Esophagus muscularis mucosa (tissue), 4 donors: ENCODE data around the gene CD47. TPM values are rescaled to one million over a fixed set of nuclear protein-coding genes. Genes with fewer than 3 reads are reported as not detected.

ENCODE experiments used
- DNase-seq: peaks from one replicate; pipeline ENCODE4 v3.0.0-alpha.2; 2017; ENCODE audit errors: extremely low spot score
- H3K27ac ChIP-seq, 4 donors: fragments of 200-600 bp; sonication (generic); replicated peaks in 1 of 4; 1 replicate in 3 of 4; 2 replicates in 1 of 4; pipeline ENCODE4 v1.5.1; 2016 to 2019; ENCODE audit warnings: mild to moderate bottlenecking in 1 of 4
- H3K27me3 ChIP-seq, 4 donors: fragments of 200-600 bp; sonication (generic); one replicate each; pipeline versions ENCODE4 v1.5.1 to v1.6.0; 2016 to 2019
- H3K36me3 ChIP-seq, 4 donors: fragments of 200-600 bp; sonication (generic); one replicate each; pipeline ENCODE4 v1.5.1; 2016 to 2019
- H3K4me1 ChIP-seq, 4 donors: fragments of 200-600 bp; sonication (generic); one replicate each; pipeline ENCODE4 v1.5.1; 2016 to 2019
- H3K4me3 ChIP-seq, 4 donors: fragments of 200-600 bp; sonication (generic); 1 replicate in 2 of 4; 2 replicates in 2 of 4; pipeline ENCODE4 v1.5.1; 2016 to 2019; ENCODE audit warnings: mild to moderate bottlenecking in 4 of 4, moderate library complexity in 1 of 4
- H3K9me3 ChIP-seq, 4 donors: fragments of 200-600 bp; sonication (generic); 1 replicate in 3 of 4; 2 replicates in 1 of 4; pipeline ENCODE4 v1.5.1; 2016 to 2019
- EP300 ChIP-seq: sonication (generic); formaldehyde crosslinking; IDR thresholded peaks from one replicate; pipeline ENCODE4 v1.6.1; 2017; ENCODE audit warnings: antibody characterized with exemption
- POLR2A ChIP-seq: fragments of 450-650 bp; IDR thresholded peaks from one replicate; pipeline ENCODE4 v1.6.1; 2017; ENCODE audit warnings: antibody characterized with exemption, moderate library complexity, mild to moderate bottlenecking, low read depth
- POLR2AphosphoS5 ChIP-seq, 2 donors: sonication (generic); formaldehyde crosslinking; IDR thresholded peaks; one replicate each; pipeline ENCODE4 v1.6.1; 2017; ENCODE audit warnings: antibody characterized with exemption in 2 of 2
- WGBS: methylation state at CpG from one replicate; pipeline ENCODE4 v1.1.5; 2018; 5-methylcytosine and 5-hydroxymethylcytosine counted together
- intact Hi-C: fragments of 100-400 bp; cut with DNase I; formaldehyde crosslinking; loops from one replicate; pipeline ENCODE4 v1.15.1; 2023
- total RNA-seq, 4 donors: library from RNA; depleted of rRNA; stranded (reverse); fragments of >200 nt; gene quantifications; one replicate each; pipeline versions ENCODE4 v1.1.0 to v1.2.1, GENCODE V29; 2016
- TF ChIP-seq, protein P1 (sequence below), 3 experiments: fragments of 200-600 bp in 2 of 3; fragments of 450-650 bp in 1 of 3; sonication (generic) in 2 of 3; IDR thresholded peaks; one replicate each; pipeline ENCODE4 v1.5.1; 2017 to 2019; ENCODE audit warnings: antibody characterized with exemption in 3 of 3, mild to moderate bottlenecking in 2 of 3, moderate library complexity in 1 of 3

CD47 gene
- total RNA-seq, 4 donors from 2014 or later: 31.6 to 57.7 (median 49.7) TPM

GRCh38 chr3:108065096-108065495 lies 25.7 kb downstream of the CD47 start:
- Histone ChIP-seq H3K4me1 (peaks cover 3 to 29% (median 19%) of the 10 kb centered on the region in 4 donors), H3K27ac (no peak overlapping the region), H3K4me3 (no peak overlapping the region), H3K36me3 (peaks cover 0 to 21% (median 8%) of the 10 kb centered on the region in 4 donors), H3K27me3 (no peaks in the 10 kb centered on the region), H3K9me3 (no peaks in the 10 kb centered on the region)
- DNase-seq: no peak
- TF ChIP-seq POLR2A (no peak), EP300 (no peak)
- TF ChIP-seq, protein P1, sequence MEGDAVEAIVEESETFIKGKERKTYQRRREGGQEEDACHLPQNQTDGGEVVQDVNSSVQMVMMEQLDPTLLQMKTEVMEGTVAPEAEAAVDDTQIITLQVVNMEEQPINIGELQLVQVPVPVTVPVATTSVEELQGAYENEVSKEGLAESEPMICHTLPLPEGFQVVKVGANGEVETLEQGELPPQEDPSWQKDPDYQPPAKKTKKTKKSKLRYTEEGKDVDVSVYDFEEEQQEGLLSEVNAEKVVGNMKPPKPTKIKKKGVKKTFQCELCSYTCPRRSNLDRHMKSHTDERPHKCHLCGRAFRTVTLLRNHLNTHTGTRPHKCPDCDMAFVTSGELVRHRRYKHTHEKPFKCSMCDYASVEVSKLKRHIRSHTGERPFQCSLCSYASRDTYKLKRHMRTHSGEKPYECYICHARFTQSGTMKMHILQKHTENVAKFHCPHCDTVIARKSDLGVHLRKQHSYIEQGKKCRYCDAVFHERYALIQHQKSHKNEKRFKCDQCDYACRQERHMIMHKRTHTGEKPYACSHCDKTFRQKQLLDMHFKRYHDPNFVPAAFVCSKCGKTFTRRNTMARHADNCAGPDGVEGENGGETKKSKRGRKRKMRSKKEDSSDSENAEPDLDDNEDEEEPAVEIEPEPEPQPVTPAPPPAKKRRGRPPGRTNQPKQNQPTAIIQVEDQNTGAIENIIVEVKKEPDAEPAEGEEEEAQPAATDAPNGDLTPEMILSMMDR (IDR thresholded peaks at IDR 0.05): no peak
- intact Hi-C loops: no loop called here

DNA sequence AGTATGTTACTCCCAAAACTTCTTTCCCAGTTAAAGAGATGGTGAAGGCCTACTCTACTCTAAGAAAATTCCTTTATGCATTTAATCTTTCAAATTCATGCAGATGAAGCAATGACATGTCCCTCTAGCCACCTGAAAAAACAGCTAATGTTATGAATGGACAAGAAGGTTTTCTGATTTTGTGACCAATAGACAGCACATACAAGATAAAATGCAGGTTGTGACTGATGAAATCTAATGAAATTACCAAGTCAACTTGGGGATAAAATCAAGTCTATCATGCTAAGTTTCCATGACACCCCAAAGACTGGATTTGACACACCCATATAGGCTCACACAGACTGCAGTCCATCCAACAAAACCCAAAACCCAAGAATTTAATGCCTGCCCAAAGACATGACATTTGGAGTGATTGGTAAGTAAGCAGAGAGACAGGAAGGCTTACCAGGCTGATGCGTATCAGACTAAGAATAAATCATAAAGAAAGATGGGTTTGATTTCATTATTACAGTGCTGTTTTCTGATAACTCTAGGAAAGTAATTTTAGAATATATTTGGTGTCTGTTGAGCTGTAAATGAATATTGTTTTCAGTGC lies 26.4 kb downstream of the CD47 start:
- intact Hi-C loops: no loop called here
- no peak overlapping the region for H3K4me3 ChIP-seq
- no peak overlapping the region for H3K27ac ChIP-seq
- DNase-seq: no peak
- H3K9me3 ChIP-seq: no peaks in the 10 kb centered on the region
- no peaks in the 10 kb centered on the region for H3K27me3 ChIP-seq
- no peak for TF ChIP-seq POLR2AphosphoS5 (IDR thresholded peaks at IDR 0.05)
- TF ChIP-seq, protein P1 (IDR thresholded peaks at IDR 0.05): no peak
- TF ChIP-seq POLR2A: no peak
- TF ChIP-seq EP300: no peak
- H3K4me1 ChIP-seq: peaks cover 3 to 32% (median 24%) of the 10 kb centered on the region in 4 donors
- 100% methylated on average over 1 of the region's 1 CpG for WGBS
- peaks cover 0 to 23% (median 7%) of the 10 kb centered on the region in 4 donors for H3K36me3 ChIP-seq

GRCh38 chr3:108062051-108062450 lies 28.8 kb downstream of the CD47 start:
- Histone ChIP-seq H3K36me3 (peaks cover 0 to 28% (median 20%) of the 10 kb centered on the region in 4 donors), H3K27me3 (no peaks in the 10 kb centered on the region), H3K27ac (no peak overlapping the region), H3K4me3 (no peak overlapping the region), H3K4me1 (peaks cover 0 to 12% (median 11%) of the 10 kb centered on the region in 4 donors), H3K9me3 (no peaks in the 10 kb centered on the region)
- intact Hi-C loops: no loop called here
- TF ChIP-seq, protein P1 (IDR thresholded peaks at IDR 0.05): no peak
- TF ChIP-seq POLR2AphosphoS5 (IDR thresholded peaks at IDR 0.05) (no peak), EP300 (no peak), POLR2A (no peak)
- no peak for DNase-seq
- 79% methylated on average over 1 of the region's 1 CpG for WGBS

GRCh38 chr3:108060331-108060730 lies 30.5 kb downstream of the CD47 start:
- Histone ChIP-seq H3K27me3 (no peaks in the 10 kb centered on the region), H3K4me3 (no peak overlapping the region), H3K4me1 (peaks cover 0 to 12% (median 11%) of the 10 kb centered on the region in 4 donors), H3K9me3 (no peaks in the 10 kb centered on the region), H3K36me3 (peaks cover 0 to 39% (median 24%) of the 10 kb centered on the region in 4 donors), H3K27ac (no peak overlapping the region)
- no peak for DNase-seq
- WGBS: 65% methylated on average over 3 of the region's 3 CpGs
- no peak for TF ChIP-seq POLR2A
- TF ChIP-seq, protein P1 (IDR thresholded peaks at IDR 0.05): no peak
- TF ChIP-seq POLR2AphosphoS5 (IDR thresholded peaks at IDR 0.05): no peak
- no peak for TF ChIP-seq EP300
- intact Hi-C loops: no loop called here

- 100% methylated on average over 3 of the region's 3 CpGs for WGBS
- no peak for DNase-seq
- H3K27ac ChIP-seq: no peak overlapping the region
- peaks cover 0 to 58% (median 33%) of the 10 kb centered on the region in 4 donors for H3K36me3 ChIP-seq
- H3K9me3 ChIP-seq: no peaks in the 10 kb centered on the region
- TF ChIP-seq, protein P1 (IDR thresholded peaks at IDR 0.05): no peak
- no peaks in the 10 kb centered on the region for H3K27me3 ChIP-seq
- intact Hi-C loops: no loop called here
- H3K4me1 ChIP-seq: peaks cover 3 to 25% (median 14%) of the 10 kb centered on the region in 4 donors
- no peak overlapping the region for H3K4me3 ChIP-seq
Observed at GRCh38 chr3:108055931-108056330, 34.9 kb downstream of the CD47 start.
